ENCODE measurements around the gene SGCA. TPM values are rescaled to one million over a fixed set of nuclear protein-coding genes. Genes with fewer than 3 reads are reported as not detected.

SGCA gene
- total RNA-seq, 2 donors from 2014 or later = 0.89 to 5.5 TPM

DNA sequence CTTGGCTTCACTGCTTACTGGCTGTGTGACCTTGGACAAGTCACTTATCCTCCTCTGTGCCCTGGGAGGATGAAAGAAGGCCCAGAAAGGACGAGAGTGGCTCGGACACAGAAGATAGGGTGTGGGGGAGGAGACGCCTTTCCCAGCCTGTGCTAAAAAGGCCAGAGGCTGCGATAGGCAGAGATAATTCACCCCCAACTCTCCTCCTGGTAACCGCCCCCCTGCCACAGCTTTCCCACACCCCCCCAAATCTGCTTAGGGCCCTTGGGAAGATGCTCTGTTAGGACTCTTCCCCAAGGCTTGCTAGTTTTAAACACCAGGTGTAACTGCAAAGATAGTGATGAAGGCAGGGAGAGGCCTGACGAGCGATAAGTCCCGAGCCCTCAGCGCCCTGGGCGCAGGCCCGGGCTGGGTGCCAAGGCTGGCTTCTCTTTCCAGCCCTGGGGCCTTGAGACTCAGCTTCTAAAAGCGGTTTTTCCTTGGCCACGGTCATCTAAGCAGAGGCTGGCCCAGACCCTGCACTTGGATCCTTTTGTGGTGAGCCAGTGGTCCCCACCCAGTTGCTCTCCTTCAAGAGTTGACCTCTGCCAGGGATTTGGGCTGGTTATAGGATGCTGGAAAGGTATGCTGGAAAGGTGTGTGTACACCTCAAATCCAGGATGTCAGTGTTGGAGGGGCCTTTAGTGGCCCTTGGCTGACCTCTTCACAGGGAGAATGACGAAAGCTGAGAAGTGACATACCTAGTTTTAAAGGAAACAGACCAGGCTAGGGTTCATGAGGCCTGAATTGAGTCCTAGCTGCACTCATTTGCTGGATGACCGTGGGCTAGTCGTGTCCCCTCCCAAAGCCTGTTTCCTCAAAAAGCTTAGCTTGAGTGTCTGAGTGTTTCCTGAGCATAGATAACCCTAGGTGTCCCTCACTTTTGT is 11.9 kb upstream of the SGCA start:
- H3K4me1 ChIP-seq = no peaks in the 10 kb centered on the region
- no peak for DNase-seq

DNA sequence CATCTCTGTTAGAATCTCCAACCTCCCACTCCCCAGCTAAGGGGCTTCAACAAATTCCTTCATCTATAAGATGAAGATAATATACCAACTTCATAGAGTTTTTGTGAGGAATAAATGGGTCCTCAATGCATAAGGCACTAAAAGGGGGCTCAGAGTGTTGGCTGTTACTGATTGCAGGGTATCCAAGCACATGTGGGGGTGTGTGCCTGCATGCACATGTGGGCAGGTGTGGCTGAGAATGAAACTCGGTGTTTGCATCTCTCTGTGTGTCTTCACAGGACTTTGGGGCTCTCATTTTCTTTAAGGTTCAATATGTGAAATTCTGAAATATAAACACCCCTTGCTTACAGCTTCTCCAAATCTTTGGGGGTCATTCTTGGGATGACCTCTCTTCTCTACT is 11.2 kb upstream of the SGCA start:
- no peaks in the 10 kb centered on the region for H3K9me3 ChIP-seq
- H3K36me3 ChIP-seq = no peaks in the 10 kb centered on the region
- DNase-seq = no peak
- H3K4me1 ChIP-seq = no peaks in the 10 kb centered on the region
- H3K27ac ChIP-seq = no peak overlapping the region
- no peak overlapping the region for H3K4me3 ChIP-seq
- TF ChIP-seq, protein P1, sequence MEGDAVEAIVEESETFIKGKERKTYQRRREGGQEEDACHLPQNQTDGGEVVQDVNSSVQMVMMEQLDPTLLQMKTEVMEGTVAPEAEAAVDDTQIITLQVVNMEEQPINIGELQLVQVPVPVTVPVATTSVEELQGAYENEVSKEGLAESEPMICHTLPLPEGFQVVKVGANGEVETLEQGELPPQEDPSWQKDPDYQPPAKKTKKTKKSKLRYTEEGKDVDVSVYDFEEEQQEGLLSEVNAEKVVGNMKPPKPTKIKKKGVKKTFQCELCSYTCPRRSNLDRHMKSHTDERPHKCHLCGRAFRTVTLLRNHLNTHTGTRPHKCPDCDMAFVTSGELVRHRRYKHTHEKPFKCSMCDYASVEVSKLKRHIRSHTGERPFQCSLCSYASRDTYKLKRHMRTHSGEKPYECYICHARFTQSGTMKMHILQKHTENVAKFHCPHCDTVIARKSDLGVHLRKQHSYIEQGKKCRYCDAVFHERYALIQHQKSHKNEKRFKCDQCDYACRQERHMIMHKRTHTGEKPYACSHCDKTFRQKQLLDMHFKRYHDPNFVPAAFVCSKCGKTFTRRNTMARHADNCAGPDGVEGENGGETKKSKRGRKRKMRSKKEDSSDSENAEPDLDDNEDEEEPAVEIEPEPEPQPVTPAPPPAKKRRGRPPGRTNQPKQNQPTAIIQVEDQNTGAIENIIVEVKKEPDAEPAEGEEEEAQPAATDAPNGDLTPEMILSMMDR (IDR thresholded peaks at IDR 0.05) = no peak
- no peaks in the 10 kb centered on the region for H3K27me3 ChIP-seq
- intact Hi-C loops (cut with DNase I) = loop anchor here (5.0 kb wide), 1 partner anchor 57 kb away; the partner anchor contains the start of gene PDK2
- H3K9ac ChIP-seq (ENCODE audit: low read depth in 2 of 2, low read length in 2 of 2) = peak overlapping the region in 1 of 2 donors; percentile 57

More for the DNA sequence above, 11.9 kb upstream of the SGCA start:
- Histone ChIP-seq H3K27me3 (no peaks in the 10 kb centered on the region), H3K9me3 (no peaks in the 10 kb centered on the region), H3K4me3 (no peak overlapping the region), H3K36me3 (no peaks in the 10 kb centered on the region), H3K27ac (no peak overlapping the region), H3K9ac (ENCODE audit: low read depth in 2 of 2, low read length in 2 of 2) (peak overlapping the region in 1 of 2 donors; percentile 20)
- intact Hi-C loops (cut with DNase I) = loop anchor here (5.0 kb wide), 1 partner anchor 57 kb away; the partner anchor contains the start of gene PDK2
- TF ChIP-seq, protein P1 (IDR thresholded peaks at IDR 0.05) = no peak

DNA sequence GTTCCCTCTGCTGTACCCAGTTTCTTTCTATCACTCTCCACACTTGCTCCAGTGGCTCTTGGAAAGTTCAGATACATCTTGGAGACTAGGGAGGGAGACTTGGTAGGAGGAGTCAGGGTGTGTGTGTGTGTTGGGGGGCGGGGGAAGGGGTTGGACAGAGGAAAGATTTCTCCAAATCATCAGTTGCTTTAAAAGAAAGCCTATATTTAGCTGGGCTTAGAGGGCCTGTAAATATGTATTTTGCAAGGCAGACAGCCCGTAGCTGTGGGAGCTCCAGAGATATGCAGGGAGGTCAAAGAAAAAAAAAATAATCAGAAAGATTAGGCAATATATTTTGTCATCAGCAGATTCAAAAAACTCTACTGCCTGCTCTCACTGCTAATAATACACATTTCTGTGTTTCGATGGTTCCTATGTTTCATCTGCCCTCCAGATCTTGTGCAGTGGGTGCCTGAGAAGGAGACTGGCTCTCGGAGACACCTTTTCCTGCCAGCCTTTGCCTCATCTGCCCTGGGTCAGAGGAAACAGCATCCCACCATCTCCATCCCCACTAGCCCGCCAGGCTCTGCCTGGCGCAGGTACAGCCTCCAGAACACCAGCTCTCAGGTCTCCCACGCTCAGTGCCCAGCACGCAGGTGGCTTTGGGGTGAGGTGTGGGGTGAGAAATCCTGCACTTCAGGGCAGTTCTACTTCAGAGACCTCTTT is 10.5 kb upstream of the SGCA start:
- Histone ChIP-seq H3K27ac (peak overlapping the region; percentile 24), H3K9me3 (no peaks in the 10 kb centered on the region), H3K4me3 (no peak overlapping the region), H3K36me3 (no peaks in the 10 kb centered on the region), H3K27me3 (no peaks in the 10 kb centered on the region), H3K9ac (ENCODE audit: low read depth in 2 of 2, low read length in 2 of 2) (peak overlapping the region in 1 of 2 donors; percentile 57), H3K4me1 (no peaks in the 10 kb centered on the region)
- TF ChIP-seq, protein P1 (IDR thresholded peaks at IDR 0.05) = no peak
- intact Hi-C loops (cut with DNase I) = no loop called here
- no peak for DNase-seq

DNA sequence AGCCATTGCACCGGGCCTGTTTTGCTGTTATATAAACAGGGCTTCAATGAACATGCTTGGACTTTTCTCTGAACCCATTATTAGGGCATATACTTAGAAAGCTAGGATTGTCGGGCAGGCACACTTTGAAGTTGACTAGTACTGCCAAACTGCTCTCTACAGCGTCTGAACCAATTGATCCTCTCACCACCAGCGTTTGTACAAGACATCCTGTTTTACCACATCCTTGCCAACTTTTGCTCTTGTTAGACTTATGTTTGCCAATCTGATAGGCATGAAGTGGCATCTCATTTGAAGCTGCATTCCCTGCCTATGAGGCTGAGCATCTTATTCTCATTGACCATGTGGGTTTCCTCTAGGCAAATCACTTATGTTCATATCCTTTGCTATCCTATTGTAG is 7.9 kb upstream of the SGCA start:
- Histone ChIP-seq H3K27me3 (no peaks in the 10 kb centered on the region), H3K4me3 (no peak overlapping the region), H3K36me3 (no peaks in the 10 kb centered on the region), H3K9ac (ENCODE audit: low read depth in 2 of 2, low read length in 2 of 2) (no peak overlapping the region), H3K27ac (no peak overlapping the region), H3K9me3 (no peaks in the 10 kb centered on the region), H3K4me1 (peaks cover 5% of the 10 kb centered on the region)
- intact Hi-C loops (cut with DNase I) = no loop called here
- no peak for DNase-seq
- TF ChIP-seq, protein P1 (IDR thresholded peaks at IDR 0.05) = no peak

DNA sequence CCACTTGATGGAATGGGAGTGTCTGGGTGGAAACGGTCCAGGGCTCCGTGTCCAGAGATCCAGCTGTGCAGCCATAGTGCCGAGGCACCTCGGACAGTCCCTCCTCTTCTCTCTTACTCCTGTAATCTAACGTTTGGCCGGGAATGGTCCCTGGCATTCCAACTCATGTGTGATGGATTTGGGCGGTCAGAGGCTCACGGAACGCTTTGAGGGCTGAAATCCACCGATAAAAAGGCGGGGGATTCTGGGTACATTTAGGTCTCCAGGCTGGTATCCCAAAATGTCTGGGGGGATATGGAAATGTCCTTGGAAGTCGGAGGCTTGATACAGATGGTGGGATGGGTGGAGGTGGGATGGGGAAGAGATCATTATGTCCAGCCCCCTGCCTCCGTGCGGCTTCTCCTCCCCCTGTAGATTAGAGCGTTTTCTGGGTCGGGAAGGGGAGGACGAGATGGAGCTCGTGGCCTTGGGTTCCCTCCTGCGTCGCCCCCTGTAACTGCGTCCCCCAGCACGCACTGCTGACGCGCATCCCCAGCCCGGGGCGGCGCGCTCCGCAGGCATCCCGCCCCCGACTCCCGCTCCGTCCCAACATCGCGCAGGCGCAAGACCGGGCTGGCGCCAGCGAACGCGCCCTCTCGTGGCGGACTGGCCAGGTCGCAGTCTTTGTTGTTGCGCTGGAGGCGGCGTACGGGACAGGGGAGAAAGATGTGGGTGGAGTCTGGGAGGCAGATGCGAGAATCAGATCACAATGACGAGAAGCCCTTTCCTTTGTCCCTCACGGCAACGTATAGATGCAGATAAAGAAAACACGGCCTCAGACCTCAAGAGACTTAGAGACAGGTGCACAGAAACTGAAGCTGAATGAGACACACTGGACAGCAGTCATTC is 4.5 kb upstream of the SGCA start:
- intact Hi-C loops (cut with DNase I) = no loop called here
- TF ChIP-seq, protein P1 (IDR thresholded peaks at IDR 0.05) = peak; percentile 86
- H3K4me1 ChIP-seq = peaks cover 5% of the 10 kb centered on the region

More for the DNA sequence above, 4.5 kb upstream of the SGCA start:
- Histone ChIP-seq H3K36me3 (no peaks in the 10 kb centered on the region), H3K4me3 (peak overlapping the region; percentile 35), H3K27me3 (no peaks in the 10 kb centered on the region), H3K27ac (peak overlapping the region; percentile 10), H3K9me3 (no peaks in the 10 kb centered on the region), H3K9ac (ENCODE audit: low read depth in 2 of 2, low read length in 2 of 2) (peak overlapping the region; percentile 57 to 81)
- DNase-seq = peak; percentile 93

All from colonic mucosa (tissue), 4 donors.